Loucy (cell line): ENCODE measurements around the gene CEP72.

ENCODE experiments used
- EZH2phosphoT487 ChIP-seq: fragments of 200-600 bp; IDR thresholded peaks from 2 replicates; pipeline ENCODE4 v1.6.1; 2018; ENCODE audit warnings: antibody characterized with exemption, mild to moderate bottlenecking, moderate library complexity, borderline replicate concordance
- TF ChIP-seq, protein P1 (sequence below): fragments of 200-600 bp; sonication (generic); conservative IDR thresholded peaks from 2 replicates; pipeline ENCODE4 v1.5.1; 2014; ENCODE audit warnings: mild to moderate bottlenecking, antibody characterized with exemption, low read length

DNA sequence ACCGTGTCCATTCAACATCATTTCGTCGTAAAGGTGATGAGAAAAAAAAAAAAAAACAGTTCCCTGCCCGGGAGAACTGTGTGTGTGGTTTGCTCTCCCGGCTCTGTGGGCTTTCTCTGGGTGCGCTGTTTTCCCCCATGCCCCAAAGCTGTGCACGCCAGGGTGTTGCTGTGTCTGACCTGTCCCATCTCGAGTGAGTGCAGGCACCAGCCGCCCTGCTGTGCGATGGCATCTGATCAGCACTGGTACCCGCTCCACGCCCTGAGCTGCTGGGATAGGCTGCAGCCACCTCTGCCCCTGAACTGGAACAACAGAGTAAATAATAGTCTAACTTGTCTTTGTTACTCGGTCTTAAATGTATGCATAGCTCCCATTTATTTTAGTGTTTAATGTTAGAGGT lies 33.3 kb downstream of the CEP72 start:
- TF ChIP-seq, protein P1, sequence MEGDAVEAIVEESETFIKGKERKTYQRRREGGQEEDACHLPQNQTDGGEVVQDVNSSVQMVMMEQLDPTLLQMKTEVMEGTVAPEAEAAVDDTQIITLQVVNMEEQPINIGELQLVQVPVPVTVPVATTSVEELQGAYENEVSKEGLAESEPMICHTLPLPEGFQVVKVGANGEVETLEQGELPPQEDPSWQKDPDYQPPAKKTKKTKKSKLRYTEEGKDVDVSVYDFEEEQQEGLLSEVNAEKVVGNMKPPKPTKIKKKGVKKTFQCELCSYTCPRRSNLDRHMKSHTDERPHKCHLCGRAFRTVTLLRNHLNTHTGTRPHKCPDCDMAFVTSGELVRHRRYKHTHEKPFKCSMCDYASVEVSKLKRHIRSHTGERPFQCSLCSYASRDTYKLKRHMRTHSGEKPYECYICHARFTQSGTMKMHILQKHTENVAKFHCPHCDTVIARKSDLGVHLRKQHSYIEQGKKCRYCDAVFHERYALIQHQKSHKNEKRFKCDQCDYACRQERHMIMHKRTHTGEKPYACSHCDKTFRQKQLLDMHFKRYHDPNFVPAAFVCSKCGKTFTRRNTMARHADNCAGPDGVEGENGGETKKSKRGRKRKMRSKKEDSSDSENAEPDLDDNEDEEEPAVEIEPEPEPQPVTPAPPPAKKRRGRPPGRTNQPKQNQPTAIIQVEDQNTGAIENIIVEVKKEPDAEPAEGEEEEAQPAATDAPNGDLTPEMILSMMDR, result no peak
- TF ChIP-seq EZH2phosphoT487, result no peak
